ENCODE results near the gene SYTL2. TPM values are rescaled to one million over a fixed set of nuclear protein-coding genes. Genes with fewer than 3 reads are reported as not detected.

SYTL2 gene, protein sequence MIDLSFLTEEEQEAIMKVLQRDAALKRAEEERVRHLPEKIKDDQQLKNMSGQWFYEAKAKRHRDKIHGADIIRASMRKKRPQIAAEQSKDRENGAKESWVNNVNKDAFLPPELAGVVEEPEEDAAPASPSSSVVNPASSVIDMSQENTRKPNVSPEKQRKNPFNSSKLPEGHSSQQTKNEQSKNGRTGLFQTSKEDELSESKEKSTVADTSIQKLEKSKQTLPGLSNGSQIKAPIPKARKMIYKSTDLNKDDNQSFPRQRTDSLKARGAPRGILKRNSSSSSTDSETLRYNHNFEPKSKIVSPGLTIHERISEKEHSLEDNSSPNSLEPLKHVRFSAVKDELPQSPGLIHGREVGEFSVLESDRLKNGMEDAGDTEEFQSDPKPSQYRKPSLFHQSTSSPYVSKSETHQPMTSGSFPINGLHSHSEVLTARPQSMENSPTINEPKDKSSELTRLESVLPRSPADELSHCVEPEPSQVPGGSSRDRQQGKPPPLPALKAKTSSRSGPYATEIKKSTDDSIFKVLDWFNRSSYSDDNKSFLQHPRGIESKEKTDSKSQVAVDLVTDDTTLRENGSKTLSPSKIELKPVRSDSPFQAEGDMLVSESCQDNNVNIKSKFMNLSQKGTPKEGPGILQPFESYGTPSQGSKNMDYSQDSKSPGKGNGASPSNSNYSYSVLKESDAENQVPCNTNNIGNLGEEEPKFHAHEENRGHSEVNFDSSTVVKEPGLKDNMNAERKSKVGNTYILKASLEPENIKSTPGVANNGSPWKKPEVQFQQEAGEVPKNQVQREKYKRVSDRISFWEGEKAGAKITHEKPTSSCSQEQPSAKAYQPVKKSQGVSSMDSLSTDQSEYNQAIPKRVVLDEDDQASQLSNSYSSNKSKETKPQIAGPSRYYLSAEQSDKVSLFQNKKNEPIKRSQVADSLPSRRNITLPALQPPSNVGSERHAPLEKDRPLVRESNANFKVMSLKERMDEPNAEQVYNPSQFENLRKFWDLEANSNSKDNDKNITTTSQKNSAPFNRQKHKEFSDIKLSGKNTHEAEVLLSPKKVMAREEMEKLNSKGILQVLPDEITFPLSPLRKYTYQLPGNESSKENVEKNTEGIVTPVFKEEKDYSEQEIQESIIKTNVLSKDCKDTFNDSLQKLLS (N-terminal part only)
- total RNA-seq (2022; extraction: Qiagen RNA extraction), result 6.0 to 15.1 TPM (median 7.1 TPM) in 5 replicates

DNA sequence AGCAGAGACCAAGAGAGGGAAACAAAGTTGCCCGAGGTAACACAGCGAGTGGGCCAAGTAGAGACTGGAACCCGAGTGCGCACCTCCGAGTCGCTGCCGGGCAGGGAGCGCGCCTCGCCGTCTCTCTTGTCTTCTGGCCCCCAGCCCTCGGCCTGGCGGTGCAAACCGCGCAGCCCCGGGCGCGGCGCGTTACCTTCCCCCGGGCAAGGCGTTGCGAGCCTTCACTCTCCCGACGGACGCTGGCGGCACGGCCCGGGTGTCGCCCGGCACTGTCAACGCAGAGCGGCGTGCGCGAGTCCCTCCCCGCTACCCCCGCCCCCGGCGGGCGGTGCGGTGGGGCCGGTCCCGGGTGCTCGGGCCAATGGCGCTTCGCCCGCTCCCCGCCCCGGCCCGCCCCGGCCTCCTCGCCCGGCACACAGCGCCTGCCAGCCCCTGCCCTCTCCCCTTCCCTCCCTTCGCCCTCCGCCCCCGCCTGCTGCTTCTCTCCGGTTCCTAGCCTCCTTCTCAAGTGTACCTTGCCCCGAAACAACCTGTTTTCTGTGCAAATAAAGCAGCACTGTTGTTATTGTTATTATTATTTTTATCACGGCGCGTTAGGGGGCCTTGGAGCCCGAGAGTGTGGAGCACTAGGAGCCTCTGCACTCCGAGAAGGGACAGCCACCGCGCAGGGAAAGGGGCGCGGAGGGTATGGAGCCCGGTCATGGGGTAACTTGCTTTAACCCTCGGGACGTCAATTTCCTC lies at the start of gene SYTL2:
SYTL2 (minus strand) TSS at position 271 of the 741 bp plus-strand sequence. CDS start 53,416 bp downstream, outside the sequence.

DNA sequence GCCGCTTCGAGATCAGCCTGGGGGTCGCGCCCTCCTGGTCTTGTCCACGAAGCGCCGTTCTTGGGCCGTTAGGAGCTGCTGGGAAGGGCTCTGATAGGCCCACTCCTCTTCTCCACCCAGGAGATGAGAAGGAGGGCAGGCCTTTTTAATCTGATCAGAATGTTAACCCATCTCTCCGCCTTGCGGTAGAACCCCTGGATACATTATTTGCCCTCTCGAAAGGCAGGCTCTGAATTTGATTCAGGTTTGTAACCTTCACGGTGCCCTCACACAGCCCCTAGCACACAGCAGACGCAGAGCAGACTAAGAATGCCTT lies 44.4 kb upstream of the SYTL2 start, which contains the start of gene CCDC83:
CCDC83 (plus strand) TSS at position 43 of the 316 bp plus-strand sequence. CDS start 9,741 bp downstream, outside the sequence.

GRCh38 chr11:85685820-85686459 lies 125.0 kb downstream of the SYTL2 start, which contains the start of gene CCDC89:
CCDC89 (minus strand) TSS chr11:85686195; CDS start chr11:85686130, 65 bp downstream.

DNA sequence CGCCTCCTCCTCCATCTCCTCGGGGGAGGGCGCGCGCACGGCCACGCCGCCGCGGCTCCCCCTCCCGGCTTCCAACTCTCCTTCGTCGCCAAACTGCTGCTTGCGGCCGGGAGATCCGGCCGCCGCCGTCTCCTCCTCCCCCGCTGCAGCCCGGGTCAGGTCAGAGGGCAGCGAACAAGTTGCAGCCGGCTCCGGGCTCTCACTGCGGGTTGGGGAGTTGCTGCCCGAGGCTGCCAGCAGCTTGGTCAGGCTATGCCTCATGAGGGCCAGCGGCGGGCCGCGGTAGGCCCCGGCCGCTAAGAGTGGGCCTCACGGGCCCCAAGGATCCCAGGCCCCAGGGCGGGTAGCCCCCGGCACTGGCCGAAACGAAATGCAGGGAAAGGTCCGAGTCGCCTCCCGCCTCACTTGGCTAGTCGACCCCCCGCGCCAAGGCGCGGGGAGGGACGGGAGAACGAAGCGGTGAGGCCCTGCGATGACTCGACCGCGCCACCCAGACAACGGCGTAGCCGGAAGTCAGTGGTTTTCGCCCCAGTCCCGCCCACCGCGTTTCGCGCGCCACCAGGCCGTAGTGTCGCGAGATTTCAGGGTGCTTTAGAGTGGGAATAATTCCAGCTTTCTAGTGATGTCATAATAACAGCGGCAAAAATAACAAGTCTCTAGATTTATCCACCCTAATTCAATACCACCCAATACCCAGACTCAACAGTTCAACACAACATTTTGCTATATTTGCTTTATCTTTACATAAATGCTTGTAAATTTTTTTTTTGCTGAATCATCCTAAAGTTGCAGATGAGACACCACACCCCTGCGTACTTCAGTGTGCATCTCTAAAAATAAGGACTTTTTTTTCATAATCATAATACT lies 146.1 kb downstream of the SYTL2 start, which contains the start of gene CREBZF:
CREBZF (minus strand) TSS at position 515 of the 867 bp plus-strand sequence; CDS start at position 261, 254 bp downstream.

DNA sequence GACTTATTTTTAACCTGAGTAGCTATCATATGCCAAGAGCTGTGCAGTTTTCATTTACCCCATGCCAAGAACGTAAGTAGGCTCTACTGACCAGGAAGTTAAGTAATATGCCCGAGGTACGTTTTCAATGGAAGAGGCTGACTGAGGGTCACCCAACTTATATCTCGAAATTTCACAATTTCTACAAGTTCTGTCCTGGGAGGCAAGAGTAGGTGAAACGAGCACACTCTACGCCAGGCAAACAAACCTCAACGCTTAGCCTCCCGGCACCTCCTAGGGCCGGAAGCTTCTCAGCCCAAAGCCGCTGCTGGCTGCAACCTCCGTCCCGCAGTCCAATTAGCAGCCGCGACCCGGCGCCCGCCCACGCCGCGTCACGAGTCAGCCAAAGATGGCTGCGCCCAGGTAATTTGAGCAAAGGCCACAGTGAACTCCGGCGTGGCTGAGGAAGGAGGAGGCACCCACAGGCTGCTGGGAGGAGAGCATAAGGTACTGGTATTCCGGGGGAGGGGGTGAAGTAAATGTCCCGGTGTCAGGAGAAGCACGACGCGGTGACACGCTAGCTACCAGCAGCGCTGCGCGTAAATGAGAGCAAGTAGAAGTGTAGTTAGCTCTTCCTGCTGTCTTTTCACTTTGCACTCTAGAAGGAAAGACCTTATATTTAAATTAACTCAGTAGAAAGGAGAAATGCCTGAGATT lies 163.2 kb downstream of the SYTL2 start, which contains the start of gene TMEM126A:
TMEM126A (plus strand) TSS at position 364 of the 696 bp plus-strand sequence. CDS start 2,289 bp downstream, outside the sequence.

Other genes with a start within 250 kb of the SYTL2 start
- 0.14 to 0.23 TPM (median 0.20 TPM) in 5 replicates for gene DLG2, start 183.8 kb downstream of the SYTL2 start, total RNA-seq (2022; extraction: Qiagen RNA extraction)
- gene TMEM126B, start 182.5 kb downstream of the SYTL2 start, total RNA-seq (2022; extraction: Qiagen RNA extraction), result 52.7 to 60.3 TPM (median 54.7 TPM) in 5 replicates
- 51.4 to 62.1 TPM (median 58.2 TPM) in 5 replicates for gene TMEM126A, start 163.2 kb downstream of the SYTL2 start, total RNA-seq (2022; extraction: Qiagen RNA extraction)
- gene CREBZF, start 146.0 kb downstream of the SYTL2 start, total RNA-seq (2022; extraction: Qiagen RNA extraction), result 20.3 to 26.5 TPM (median 26.1 TPM) in 5 replicates
- gene CCDC89, start 124.9 kb downstream of the SYTL2 start, total RNA-seq (2022; extraction: Qiagen RNA extraction), result not detected in 5 replicates
- gene CCDC83, start 44.2 kb upstream of the SYTL2 start, total RNA-seq (2022; extraction: Qiagen RNA extraction), result not detected in 5 replicates

All from A549 treated with Hydrocortisone at 1 μM for 4 hours (cell line).